ENCODE data around the gene GPR137B. TPM values are rescaled to one million over a fixed set of nuclear protein-coding genes. Genes with fewer than 3 reads are reported as not detected.
"Not testable (repeated sequence)": the region's sequence is repeated elsewhere in the genome, so short reads cannot be mapped to it uniquely, and the experiment has no call there.

The GPR137B gene
- total RNA-seq, 1 donor from 2014 or later, result 14.8 TPM

- H3K4me3 ChIP-seq (ENCODE audit: low read depth, low read length), result no peak overlapping the region
- DNase-seq (ENCODE audit: low read depth), result no peak
- TF ChIP-seq CTCF (conservative IDR thresholded peaks at IDR 0.05; ENCODE audit: low read depth, low read length), result no peak
These were observed 13.6 kb downstream of the GPR137B start for GRCh38 chr1:236155841-236156503.

GRCh38 chr1:236156512-236157208 lies 14.3 kb downstream of the GPR137B start:
- no peak for TF ChIP-seq CTCF (conservative IDR thresholded peaks at IDR 0.05; ENCODE audit: low read depth, low read length)
- DNase-seq (ENCODE audit: low read depth), result no peak
- no peak overlapping the region for H3K4me3 ChIP-seq (ENCODE audit: low read depth, low read length)

DNA sequence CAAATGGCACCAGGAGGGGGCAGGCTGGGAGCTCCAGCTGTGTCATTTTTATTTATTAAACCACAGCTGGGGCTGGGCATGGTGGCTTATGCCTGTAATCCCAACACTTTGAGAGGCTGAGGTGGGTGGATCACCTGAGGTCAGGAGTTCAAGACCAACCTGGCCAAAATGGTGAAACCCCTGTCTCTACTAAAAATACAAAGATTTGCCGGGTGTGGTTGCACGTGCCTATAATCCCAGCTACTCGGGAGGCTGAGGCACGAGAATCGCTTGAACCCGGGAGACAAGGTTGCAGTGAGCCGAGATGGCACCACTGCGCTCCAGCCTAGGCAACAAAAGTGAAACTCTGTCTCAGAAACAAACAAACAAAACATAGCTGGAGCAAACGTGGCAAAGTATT lies 15.7 kb downstream of the GPR137B start:
- H3K4me3 ChIP-seq (ENCODE audit: low read depth, low read length); DNase-seq (ENCODE audit: low read depth): not testable (repeated sequence)
- peak; percentile 49 for TF ChIP-seq CTCF (conservative IDR thresholded peaks at IDR 0.05; ENCODE audit: low read depth, low read length)

- no peak for TF ChIP-seq CTCF (conservative IDR thresholded peaks at IDR 0.05; ENCODE audit: low read depth, low read length)
- no peak overlapping the region for H3K4me3 ChIP-seq (ENCODE audit: low read depth, low read length)
- DNase-seq (ENCODE audit: low read depth), result no peak
These were observed 16.4 kb downstream of the GPR137B start for GRCh38 chr1:236158719-236159118.

GRCh38 chr1:236159704-236160539 lies 17.6 kb downstream of the GPR137B start:
- DNase-seq (ENCODE audit: low read depth), result no peak
- H3K4me3 ChIP-seq (ENCODE audit: low read depth, low read length), result no peak overlapping the region
- no peak for TF ChIP-seq CTCF (conservative IDR thresholded peaks at IDR 0.05; ENCODE audit: low read depth, low read length)

- no peak for DNase-seq (ENCODE audit: low read depth)
- H3K4me3 ChIP-seq (ENCODE audit: low read depth, low read length), result no peak overlapping the region
- TF ChIP-seq CTCF (conservative IDR thresholded peaks at IDR 0.05; ENCODE audit: low read depth, low read length), result no peak
These were observed 18.3 kb downstream of the GPR137B start for GRCh38 chr1:236160540-236161127.
